HG03457 (cell line): ENCODE measurements around the gene ECEL1.
"Not testable (repeated sequence)": the region's sequence is repeated elsewhere in the genome, so short reads cannot be mapped to it uniquely, and the experiment has no call there.

Experiments used
- ATAC-seq: cut with Tn5 transposase; IDR thresholded peaks from one replicate; pipeline ENCODE4 v1.9.1; 2021; ENCODE audit warnings: moderate number of reproducible peaks; ENCODE audit not compliant: unreplicated experiment

Gene ECEL1

DNA sequence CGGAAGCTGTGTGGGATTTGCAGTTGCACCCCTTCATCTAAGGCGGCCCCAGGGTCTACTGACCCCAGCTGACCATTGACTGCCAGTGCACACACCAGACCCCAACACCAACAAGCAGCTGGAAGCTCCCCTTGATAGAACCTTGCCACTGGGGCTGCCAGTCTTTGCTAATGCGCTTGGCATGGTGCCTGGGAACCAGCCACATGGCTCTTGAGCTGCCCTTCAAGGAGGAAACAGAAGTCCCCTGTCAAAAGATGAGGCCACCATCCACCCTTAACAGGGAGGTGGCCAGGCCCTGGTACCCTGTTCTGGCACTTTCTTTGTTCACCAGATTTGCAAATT lies 23.1 kb downstream of the ECEL1 start:
- ATAC-seq: no peak

DNA sequence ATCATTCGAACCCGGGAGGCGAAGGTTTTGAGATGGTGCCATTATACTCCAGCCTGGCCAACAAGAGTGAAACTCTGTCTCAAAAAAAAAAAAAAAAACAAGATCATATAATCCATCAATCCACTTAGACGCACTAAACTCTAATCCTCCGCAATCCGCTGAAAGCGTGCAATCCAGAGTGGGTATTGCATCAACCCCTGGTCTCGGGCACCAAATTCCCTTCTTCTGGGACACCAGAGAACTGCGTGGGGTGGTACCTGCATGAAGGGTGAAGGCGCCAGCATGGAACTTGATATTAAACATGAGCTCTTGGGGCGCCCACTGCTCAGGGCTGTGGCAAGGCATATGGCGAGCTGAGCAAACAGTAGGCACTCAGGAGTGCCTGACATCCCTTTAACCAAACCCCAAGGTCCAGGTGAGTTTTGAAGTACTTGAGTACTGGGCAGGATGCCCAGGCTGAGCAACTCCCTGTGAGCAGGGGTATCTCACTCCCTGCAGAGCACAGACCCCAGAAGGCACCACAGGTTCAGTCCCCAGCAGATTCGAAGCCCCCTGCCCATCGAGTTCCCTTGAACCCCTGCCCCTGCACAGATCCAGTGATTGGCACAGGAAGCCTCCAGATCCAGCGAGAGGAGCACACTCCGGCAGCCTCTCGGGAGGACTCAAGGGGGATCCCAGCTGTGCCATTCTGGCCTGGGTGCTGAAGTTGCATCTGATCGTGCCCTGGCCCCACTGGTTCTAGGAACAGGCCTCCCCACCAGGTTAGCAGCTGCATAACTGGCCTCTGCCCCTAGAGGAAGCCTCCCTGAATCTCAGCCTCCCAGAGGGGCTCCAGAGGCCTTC lies 23.7 kb downstream of the ECEL1 start:
- ATAC-seq: no peak

DNA sequence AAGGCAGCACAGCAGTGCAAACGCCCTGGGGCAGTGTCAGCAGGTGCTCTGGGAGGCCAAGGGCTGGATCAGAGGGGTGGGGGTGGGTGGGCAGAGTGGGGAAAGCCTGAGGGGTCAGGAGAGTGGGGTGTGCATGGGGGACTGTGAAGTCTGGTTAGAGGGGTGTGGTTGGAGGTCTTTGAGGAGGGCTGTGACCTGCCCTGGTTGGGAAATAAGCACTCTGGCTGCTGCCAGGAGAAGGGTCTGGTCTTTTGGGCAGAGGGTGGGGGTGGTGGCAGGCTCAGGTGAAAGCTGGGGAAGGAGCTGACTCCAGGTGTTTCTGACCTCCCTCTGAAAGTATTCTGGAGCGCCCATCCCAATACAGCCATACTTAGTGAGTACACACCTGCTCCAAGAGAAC lies 27.5 kb downstream of the ECEL1 start:
- ATAC-seq: no peak

DNA sequence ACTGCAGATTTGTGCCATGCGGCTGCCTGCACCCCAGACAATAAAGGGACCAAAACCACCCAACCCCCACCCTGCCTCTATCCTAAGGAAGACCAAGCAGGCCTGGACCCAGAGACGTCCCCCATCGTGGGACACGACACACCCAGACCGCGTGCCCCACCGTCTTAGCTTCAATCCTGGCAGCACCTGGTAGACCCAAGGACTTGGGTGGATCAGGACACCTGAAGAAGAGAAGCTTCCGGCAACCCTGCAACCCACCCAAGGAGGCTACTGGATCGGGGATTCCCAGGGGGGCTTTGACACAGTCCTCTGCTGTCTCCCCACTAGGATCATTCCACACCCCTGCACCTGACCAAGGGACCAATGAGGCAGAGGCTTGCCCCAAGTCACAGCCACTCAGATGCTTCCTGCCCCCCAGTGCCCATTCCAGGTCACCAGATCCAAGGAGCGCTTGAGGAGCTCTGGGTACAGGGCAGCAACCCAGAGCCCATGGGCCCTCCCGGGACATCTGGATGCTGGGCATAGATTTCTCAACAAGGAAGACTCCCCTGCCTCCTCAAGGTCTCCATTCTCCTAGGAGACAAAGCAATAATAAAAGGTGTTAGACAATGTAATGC lies 28.1 kb downstream of the ECEL1 start:
- ATAC-seq: no peak

DNA sequence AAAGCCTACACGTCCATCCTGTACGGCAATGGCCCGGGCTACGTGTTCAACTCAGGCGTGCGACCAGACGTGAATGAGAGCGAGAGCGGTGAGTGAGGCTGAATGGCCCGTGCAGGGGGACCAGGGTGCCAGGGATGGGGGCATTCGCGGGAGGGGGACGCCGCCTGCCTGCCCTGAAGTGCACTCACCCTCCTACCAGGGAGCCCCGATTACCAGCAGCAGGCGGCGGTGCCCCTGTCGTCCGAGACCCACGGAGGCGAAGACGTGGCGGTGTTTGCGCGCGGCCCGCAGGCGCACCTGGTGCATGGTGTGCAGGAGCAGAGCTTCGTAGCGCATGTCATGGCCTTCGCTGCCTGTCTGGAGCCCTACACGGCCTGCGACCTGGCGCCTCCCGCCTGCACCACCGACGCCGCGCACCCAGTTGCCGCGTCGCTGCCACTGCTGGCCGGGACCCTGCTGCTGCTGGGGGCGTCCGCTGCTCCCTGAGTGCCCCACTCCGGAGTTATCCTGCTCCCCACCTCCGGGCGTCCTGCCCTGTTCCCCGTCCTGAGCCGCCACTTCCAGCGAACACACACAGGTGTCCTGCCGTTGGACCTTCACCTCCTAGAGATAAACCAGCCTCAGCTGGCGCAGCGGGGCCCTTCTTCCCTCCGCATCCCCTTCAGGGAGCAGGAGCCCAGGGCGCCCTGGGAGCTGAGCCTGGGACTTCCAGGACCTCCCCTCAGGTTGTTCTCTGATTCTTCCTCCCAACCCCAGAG lies 28.8 kb downstream of the ECEL1 start:
- no peak for ATAC-seq

DNA sequence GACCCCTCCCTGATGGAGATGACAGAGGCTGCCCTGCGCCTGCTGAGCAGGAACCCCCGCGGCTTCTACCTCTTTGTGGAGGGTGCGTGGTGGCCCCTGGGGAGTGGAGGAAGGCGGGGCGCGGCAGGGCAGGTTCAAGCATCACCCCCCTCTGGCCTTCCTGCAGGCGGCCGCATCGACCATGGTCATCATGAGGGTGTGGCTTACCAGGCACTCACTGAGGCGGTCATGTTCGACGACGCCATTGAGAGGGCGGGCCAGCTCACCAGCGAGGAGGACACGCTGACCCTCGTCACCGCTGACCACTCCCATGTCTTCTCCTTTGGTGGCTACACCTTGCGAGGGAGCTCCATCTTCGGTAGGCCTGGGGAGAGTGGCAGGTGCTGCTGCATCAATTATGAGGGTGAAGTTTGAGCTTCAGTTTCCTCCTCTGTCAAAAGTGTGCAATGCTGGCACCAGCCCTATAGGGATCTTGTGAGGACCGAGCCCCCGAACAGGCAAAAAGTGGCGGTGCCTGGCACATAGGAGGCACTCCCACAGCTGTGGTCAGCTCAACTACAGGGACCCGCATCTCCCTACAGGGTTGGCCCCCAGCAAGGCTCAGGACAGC lies 29.5 kb downstream of the ECEL1 start:
- ATAC-seq: no peak

DNA sequence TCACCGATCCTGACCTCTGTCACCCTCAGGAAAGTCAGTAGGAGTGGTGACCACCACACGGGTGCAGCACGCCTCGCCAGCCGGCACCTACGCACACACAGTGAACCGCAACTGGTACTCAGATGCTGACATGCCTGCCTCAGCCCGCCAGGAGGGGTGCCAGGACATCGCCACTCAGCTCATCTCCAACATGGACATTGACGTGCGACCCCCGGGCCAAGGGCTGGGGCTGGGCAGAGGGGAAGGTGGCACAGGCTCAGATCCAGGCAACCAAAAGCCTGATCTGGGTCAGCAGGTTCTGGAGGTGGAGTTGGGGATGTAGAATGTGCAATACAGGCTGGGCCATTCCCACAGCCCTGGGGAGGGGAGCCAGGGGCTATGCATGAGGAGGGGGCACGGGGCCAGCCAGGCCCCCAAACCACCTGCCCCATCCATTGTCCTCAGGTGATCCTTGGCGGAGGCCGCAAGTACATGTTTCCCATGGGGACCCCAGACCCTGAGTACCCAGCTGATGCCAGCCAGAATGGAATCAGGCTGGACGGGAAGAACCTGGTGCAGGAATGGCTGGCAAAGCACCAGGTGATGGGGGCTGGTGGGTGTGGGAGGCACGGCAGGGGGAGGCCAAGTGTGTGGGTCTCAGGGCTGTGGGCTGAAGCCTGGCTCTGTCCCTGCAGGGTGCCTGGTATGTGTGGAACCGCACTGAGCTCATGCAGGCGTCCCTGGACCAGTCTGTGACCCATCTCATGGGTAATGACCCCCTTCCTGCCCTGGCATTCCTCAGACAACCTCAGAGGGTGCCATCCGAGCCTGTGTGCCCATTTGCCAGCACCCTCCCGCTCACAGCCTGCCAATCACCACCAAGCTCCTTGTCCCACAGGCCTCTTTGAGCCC lies 30.3 kb downstream of the ECEL1 start:
- no peak for ATAC-seq

DNA sequence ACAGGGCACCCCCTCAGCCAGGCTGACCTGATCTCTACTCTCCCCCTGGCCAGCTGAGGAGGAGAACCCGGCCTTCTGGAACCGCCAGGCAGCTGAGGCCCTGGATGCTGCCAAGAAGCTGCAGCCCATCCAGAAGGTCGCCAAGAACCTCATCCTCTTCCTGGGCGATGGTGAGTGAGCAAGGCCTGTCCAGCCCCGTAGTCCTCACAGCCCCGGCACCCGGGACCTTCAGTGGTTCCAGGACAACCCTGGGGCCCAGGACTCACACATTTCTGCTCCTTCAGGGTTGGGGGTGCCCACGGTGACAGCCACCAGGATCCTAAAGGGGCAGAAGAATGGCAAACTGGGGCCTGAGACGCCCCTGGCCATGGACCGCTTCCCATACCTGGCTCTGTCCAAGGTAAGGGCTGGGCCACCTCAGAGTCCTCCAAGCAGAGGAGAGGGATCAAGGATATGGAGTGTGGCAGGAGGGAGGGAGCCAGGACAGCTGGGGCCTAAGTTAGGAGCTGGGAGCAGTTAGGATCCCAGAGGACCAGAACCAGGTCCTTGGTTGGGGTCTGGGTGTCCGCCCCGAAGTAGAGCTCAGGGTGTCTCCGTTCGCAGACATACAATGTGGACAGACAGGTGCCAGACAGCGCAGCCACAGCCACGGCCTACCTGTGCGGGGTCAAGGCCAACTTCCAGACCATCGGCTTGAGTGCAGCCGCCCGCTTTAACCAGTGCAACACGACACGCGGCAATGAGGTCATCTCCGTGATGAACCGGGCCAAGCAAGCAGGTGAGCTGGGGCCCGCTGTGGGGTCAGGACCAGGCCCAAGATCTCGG lies 31.1 kb downstream of the ECEL1 start:
- ATAC-seq: no peak

DNA sequence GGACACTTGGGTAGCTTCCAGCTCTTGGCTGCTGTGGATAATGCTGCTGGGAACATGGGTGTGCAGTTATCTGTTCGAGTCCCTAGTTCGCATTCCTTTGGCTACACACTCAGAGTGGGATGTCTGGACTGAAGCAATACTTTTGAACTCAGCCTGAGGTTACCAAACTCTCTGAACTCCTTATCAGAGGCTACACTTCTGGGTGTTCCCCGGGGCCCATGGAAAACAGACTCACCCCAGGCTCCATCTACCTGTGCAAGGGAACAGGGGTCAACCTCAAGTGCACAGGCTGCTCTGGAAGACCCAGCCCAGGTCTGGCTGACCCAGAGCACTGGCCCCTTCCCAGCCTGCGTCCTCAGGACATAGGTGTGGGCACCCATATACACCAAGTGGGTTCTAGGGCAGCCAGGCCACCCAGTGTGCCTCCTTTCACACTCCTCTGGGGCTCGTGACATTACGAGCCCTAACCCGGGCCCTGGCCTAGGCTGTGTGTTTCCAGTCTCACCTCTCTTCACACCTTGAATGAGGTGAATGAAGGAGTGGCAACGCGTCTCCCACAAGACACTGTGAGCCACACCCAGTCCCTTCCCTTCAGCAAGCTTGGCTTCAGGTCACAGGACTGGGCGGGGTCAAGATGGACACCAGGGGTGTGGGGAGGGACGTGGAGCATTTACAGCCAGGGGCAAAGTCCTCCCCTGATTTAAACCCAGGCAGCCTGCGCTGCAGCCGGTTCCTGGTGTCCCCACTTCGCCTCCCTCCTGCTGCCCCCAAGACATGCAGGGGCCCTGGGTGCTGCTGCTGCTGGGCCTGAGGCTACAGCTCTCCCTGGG lies 32.0 kb downstream of the ECEL1 start, which contains the start of gene ALPI:
Gene ALPI, plus strand, starts transcription at position 728 of the 830 bp plus-strand sequence. Its CDS starts 47 bp downstream, at position 775.
- no peak for ATAC-seq

DNA sequence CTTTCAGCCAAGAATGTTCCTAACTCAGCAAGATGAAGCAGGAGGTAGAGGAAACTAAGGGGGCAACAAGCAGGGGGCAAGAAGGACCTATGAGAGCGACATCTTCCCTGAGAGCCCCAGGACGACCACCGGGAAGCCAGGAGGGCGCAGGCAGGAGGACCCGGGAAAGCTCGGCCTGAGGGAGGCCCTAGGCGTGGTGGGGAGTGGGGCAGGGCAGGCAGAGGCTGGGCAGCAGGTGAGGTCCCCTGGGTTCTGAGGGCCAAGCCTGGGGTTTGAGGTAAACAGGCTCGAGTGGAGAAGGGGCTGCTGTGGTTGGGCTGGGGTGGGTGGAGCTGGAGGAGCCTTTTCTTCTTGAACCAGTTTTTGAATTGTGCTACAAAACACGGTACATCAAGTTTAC lies 33.0 kb downstream of the ECEL1 start:
- ATAC-seq: no peak

DNA sequence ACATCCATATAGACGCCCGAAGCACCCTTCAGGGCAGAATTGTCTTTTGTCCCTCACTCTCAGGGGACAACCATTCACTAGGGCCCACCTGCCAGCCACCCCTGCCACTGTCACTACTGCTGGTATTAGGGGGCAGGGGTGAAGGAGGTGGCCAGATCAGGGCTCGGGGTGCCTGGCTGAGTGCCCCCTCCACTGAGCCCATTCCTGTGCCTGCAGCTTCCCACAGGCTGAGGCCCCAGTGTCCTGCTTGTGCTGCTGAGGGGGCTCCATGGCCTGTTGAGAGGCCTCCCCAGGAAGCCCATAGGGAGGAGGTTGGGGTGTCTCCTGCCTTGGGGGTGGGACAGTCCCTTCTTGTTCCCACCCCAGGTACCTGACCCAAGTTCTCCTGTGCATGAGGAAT lies 36.0 kb downstream of the ECEL1 start:
- ATAC-seq: not testable (repeated sequence)

DNA sequence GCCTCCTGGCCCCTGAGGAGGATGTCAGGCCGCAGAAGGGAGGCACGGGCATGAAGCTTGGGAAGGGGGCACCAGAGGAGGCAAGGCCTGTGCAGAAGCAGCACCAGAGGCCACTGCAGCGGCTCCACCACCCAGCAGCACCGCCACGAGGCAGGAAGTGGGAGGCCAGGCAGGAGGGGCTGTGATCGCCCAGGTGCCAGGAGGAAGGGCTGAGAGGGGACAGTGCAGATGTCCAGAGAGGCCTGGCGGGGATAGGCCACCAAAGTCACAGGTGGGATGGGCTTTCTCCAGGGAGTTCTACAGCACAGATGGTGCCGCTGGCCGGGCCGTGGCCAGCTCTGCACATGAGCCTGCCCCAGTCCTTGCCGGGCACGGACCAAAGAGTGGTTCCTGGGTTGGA lies 37.7 kb downstream of the ECEL1 start:
- ATAC-seq: no peak

DNA sequence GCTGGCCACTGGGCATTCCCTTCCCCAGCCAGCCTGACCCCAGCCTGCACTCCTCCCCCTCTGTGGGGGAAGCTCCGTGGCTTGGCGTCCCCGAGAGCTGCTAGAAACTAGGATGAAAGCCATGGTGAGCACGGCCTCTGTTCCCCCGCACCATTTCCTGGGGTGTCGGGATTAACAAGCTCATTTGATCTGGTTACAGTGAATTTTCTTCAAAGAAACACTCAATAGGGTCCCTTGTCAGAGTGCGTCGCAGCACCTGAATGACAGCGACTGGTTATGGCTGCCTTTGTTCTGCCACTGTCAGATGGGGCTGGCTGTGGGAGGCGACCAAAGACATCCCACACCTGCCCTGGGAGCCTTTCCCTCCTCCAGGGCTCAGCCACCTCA lies 39.3 kb downstream of the ECEL1 start:
- ATAC-seq: no peak

DNA sequence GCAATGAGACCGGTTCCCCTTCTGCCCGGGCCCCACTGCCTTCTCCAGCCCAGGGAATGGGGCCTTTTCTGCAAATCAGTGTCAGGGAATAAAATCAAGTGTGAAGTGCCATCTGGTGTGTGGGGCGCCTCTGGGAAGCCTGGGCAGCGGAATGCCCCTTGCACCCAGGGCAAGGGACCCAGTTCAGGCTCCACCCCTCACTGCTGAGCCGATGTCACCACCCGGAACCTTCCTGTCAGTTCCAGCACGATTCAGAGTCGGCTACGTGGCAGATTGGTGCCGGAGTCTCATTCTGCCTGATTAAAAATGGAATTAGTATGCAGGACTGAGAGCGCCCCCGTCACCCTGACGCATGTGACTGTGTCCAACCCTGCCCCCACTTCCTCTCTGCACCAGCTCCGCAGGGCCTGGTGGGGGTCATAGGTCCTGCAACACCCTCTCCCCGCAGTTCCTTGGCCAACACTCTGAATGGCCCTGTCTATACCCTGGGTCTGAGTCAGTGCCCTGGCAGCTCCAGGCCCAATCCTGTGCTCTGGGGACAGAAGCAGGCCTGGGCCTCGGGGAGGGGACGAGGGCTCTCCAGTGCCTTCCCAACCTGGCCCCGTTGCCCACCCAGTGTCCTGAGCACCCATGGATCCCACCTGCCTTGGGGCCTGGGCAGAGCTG lies 39.9 kb downstream of the ECEL1 start:
- ATAC-seq: no peak

DNA sequence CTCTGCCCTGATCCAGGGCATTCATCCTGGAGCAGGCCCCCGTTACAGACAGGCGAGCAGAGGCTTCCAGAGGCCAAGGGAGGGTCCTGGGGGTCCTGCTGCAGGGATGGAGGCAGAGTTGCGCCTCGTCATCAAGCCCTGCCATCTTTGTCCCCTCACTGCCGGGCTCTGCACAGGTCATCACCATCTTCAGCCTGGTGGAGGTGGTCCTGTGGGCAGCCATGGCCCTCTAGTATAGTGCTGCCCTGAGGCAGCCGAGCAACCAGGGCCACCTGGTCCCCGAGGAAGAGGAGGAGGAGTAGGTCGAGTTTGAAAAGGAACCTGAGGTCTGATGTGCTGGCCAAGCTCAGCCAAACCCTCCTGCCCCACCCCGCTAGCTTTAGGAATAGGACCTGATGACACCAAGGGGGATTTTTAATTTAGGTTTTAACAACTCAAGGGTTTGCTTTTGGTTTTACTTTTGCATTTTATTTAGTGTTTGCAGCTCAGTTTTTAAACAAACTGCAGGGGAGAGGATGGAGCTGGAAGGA lies 40.5 kb downstream of the ECEL1 start:
- no peak for ATAC-seq

DNA sequence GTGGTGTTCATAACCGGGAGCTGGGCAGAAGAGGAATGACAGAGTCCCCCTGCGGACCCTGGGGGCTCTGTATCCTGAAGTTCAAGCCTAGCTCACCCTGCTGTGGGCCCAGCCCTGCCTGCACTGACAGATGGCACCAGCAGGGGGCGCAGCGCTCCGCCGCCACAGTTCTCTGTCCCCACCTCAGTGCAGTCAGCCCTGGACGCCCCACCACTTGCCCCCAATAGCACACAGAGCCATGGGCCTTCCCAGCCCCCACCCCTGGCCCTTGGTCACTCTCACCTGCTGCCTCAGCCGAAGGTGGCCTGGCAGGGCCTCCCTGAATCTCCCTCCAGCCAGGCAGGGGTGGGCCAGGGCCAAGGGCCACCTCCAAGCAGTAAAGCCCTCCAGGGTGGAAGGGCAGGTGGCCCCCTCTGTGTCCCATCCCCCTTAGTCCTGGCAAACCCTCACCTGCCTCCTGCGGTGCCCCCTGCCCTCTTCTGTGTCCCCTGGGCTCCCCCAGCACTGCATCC lies 41.3 kb downstream of the ECEL1 start:
- ATAC-seq: not testable (repeated sequence)

DNA sequence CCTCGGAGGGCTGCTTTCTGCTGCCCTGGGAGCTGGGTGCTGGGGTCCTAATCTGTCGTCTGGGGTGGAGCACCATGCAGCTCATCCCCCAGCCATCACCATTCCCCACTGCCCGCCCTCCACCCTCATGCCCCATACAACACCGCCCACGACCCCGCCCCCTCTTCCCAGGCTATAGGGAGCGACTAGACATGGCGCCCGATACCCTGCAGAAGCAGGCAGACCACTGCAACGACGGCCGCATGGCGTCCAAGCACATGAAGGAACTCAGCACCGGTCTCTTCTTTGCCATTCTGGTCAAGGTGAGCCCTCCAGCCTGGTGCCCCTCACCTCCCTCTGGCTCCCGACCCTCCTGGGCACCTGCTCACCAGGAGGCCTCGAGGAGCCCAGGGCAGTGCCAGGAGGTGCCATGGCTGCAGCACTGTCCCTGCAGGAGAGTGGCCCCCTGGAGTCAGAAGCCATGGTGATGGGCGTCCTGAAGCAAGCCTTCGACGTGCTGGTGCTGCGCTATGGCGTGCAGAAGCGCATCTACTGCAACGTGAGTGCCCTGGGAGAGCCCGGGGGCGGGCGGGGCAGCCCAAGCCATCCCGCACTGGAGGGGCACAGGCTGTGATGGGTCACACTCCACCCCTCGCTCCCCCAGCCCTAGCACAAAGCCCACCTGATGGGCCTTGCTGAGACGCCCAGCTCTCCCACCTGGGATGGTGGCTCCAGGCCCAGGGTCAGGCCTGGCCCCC lies 42.3 kb downstream of the ECEL1 start:
- not testable (repeated sequence) for ATAC-seq
